ENCODE data around the gene WHRN.

Gene WHRN

GRCh38 chr9:114356792-114357191 lies 148.5 kb downstream of the WHRN start:
- DNase-seq, result no peak

DNA sequence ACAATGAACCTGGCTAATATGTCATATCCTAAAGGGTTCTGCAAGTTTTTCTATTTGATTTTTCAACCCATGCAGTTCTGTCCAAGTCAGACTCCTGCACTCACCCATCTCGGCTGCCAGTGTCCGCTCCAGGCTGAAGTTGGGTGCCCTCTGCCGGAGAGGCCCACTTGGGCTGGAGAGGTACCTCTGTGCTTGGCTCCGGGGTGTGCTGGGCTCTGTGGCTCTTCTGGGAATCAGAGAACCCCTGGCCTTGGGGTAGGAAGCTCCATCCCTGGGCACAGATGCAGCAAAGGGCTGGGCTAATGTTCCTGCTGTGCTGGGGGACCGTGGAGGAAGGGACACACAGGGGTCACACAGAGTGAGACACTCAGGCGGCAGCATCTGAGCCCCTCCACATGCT lies 149.5 kb downstream of the WHRN start:
- no peak for DNase-seq
